ENCODE results near the gene CACNA2D3. TPM values are rescaled to one million over a fixed set of nuclear protein-coding genes. Genes with fewer than 3 reads are reported as not detected.

The CACNA2D3 gene
- total and polyA plus RNA-seq, 4 donors: 0.06 to 0.37 (median 0.08) TPM; not detected in 1

- Histone ChIP-seq H3K9me3 (ENCODE audit: control insufficient read depth in 4 of 4, low read length in 3 of 4) (no peaks in the 10 kb centered on the region), H3K36me3 (ENCODE audit: control insufficient read depth in 4 of 4, insufficient read depth in 3 of 4, low read depth in 1 of 4, low read length in 3 of 4) (no peaks in the 10 kb centered on the region), H3K27me3 (ENCODE audit: control insufficient read depth in 4 of 4, insufficient read depth in 4 of 4, low read length in 3 of 4) (no peaks in the 10 kb centered on the region), H3K4me1 (ENCODE audit: control insufficient read depth in 4 of 4, insufficient read depth in 4 of 4, low read length in 3 of 4) (no peaks in the 10 kb centered on the region), H3K27ac (ENCODE audit: low read depth in 1 of 2, low read length in 2 of 2) (no peak overlapping the region), H3K4me3 (ENCODE audit: low read depth in 1 of 3, low read length in 3 of 3) (no peak overlapping the region), H3K9ac (ENCODE audit: low read depth in 1 of 2, low read length in 2 of 2) (no peak overlapping the region)
- no peak for DNase-seq (ENCODE audit: low spot score)
- TF ChIP-seq RXRA (IDR thresholded peaks at IDR 0.05) (no peak), CTCF (IDR thresholded peaks at IDR 0.05; ENCODE audit: low read depth, low read length, missing input control) (no peak), NR2F2 (IDR thresholded peaks at IDR 0.05) (no peak), EGR1 (IDR thresholded peaks at IDR 0.05; ENCODE audit: low read depth in 2 of 2) (no peak)
- TF ChIP-seq, protein P1, sequence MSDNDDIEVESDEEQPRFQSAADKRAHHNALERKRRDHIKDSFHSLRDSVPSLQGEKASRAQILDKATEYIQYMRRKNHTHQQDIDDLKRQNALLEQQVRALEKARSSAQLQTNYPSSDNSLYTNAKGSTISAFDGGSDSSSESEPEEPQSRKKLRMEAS (IDR thresholded peaks at IDR 0.05): no peak
- WGBS: 62% methylated on average over 5 of the region's 5 CpGs
Measured at GRCh38 chr3:54202054-54202453, 79.7 kb downstream of the CACNA2D3 start.

- Histone ChIP-seq H3K27ac (ENCODE audit: low read depth in 1 of 2, low read length in 2 of 2) (no peak overlapping the region), H3K9ac (ENCODE audit: low read depth in 1 of 2, low read length in 2 of 2) (no peak overlapping the region), H3K36me3 (ENCODE audit: control insufficient read depth in 4 of 4, insufficient read depth in 3 of 4, low read depth in 1 of 4, low read length in 3 of 4) (no peaks in the 10 kb centered on the region), H3K4me3 (ENCODE audit: low read depth in 1 of 3, low read length in 3 of 3) (no peak overlapping the region), H3K27me3 (ENCODE audit: control insufficient read depth in 4 of 4, insufficient read depth in 4 of 4, low read length in 3 of 4) (no peaks in the 10 kb centered on the region), H3K4me1 (ENCODE audit: control insufficient read depth in 4 of 4, insufficient read depth in 4 of 4, low read length in 3 of 4) (no peaks in the 10 kb centered on the region), H3K9me3 (ENCODE audit: control insufficient read depth in 4 of 4, low read length in 3 of 4) (no peaks in the 10 kb centered on the region)
- DNase-seq (ENCODE audit: low spot score): no peak
- TF ChIP-seq GABPA (IDR thresholded peaks at IDR 0.05 in 1 of 2, conservative IDR thresholded peaks at IDR 0.05 in 1 of 2): no peak
- TF ChIP-seq TAF1 (conservative IDR thresholded peaks at IDR 0.05): no peak
- TF ChIP-seq RAD21 (IDR thresholded peaks at IDR 0.05): no peak
- no peak for TF ChIP-seq HNF4G (IDR thresholded peaks at IDR 0.05)
- TF ChIP-seq, protein P1 (IDR thresholded peaks at IDR 0.05): no peak
- TF ChIP-seq EGR1 (IDR thresholded peaks at IDR 0.05; ENCODE audit: low read depth in 2 of 2): no peak
- TF ChIP-seq, protein P2, sequence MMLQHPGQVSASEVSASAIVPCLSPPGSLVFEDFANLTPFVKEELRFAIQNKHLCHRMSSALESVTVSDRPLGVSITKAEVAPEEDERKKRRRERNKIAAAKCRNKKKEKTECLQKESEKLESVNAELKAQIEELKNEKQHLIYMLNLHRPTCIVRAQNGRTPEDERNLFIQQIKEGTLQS (IDR thresholded peaks at IDR 0.05): no peak
- TF ChIP-seq HNF4A (conservative IDR thresholded peaks at IDR 0.05): no peak
- TF ChIP-seq FOXA2 (IDR thresholded peaks at IDR 0.05): no peak
- no peak for TF ChIP-seq ZBTB33 (IDR thresholded peaks at IDR 0.05)
- no peak for TF ChIP-seq JUND (IDR thresholded peaks at IDR 0.05)
- no peak for TF ChIP-seq RXRA (IDR thresholded peaks at IDR 0.05)
- no peak for TF ChIP-seq YY1 (IDR thresholded peaks at IDR 0.05)
- no peak for TF ChIP-seq REST (IDR thresholded peaks at IDR 0.05)
- TF ChIP-seq CTCF (IDR thresholded peaks at IDR 0.05; ENCODE audit: low read depth, low read length, missing input control): no peak
- WGBS: 60% methylated on average over 5 of the region's 5 CpGs
Measured at GRCh38 chr3:54202651-54203248, 80.4 kb downstream of the CACNA2D3 start.
